SK-N-SH (cell line): ENCODE results near the gene ZNF737. TPM values are rescaled to one million over a fixed set of nuclear protein-coding genes. Genes with fewer than 3 reads are reported as not detected.

Source experiments
- CTCF ChIA-PET: fragments of 300-600, 350-600 bp; formaldehyde crosslinking; extraction: SDS; loops from one replicate; lab custom pipeline; 2021; lab: Yijun Ruan, JAX
- POLR2A ChIA-PET: fragments of 350-600 bp; sonication (Branson Sonifier 250); formaldehyde crosslinking; extraction: SDS; loops from one replicate; lab custom pipeline; 2020; ENCODE audit warnings: antibody characterized with exemption, inconsistent platforms; lab: Yijun Ruan, JAX
- DNase-seq: peaks from one replicate; pipeline ENCODE4 v3.0.0; 2012
- H2AFZ ChIP-seq: fragments of 200-600 bp; sonication (generic); 2 replicates; pipeline ENCODE4 v1.8.1; 2016; ENCODE audit warnings: antibody characterized with exemption, mild to moderate bottlenecking, low read depth
- H3F3A ChIP-seq: fragments of 200-600 bp; sonication (generic); replicated peaks from 2 replicates; pipeline ENCODE3; 2016; ENCODE audit warnings: antibody characterized with exemption, mild to moderate bottlenecking; ENCODE audit not compliant: insufficient read depth
- H3K27ac ChIP-seq, 2 experiments: fragments of 200-500 bp in 1 of 2; fragments of 200-600 bp in 1 of 2; sonication (Bioruptor generic) in 1 of 2; sonication (generic), shearing (Covaris generic) in 1 of 2; 2 replicates each; pipeline versions ENCODE4 v1.5.1 to v1.6.1; 2014 to 2016; ENCODE audit warnings: low read depth in 2 of 2, inconsistent platforms in 1 of 2, low read length in 1 of 2, mild to moderate bottlenecking in 1 of 2, mixed read lengths in 1 of 2
- H3K27me3 ChIP-seq: fragments of 200-600 bp; sonication (generic), shearing (Covaris generic); 2 replicates; pipeline ENCODE4 v1.6.1; 2016; ENCODE audit warnings: mixed run types; ENCODE audit not compliant: insufficient read depth
- H3K36me3 ChIP-seq, 2 experiments: fragments of 200-500 bp in 1 of 2; fragments of 200-600 bp in 1 of 2; sonication (Bioruptor generic) in 1 of 2; sonication (generic) in 1 of 2; replicated peaks in 1 of 2; 2 replicates each; pipeline versions ENCODE3 to v1.5.1; 2014 to 2016; ENCODE audit warnings: low read length in 1 of 2, mild to moderate bottlenecking in 1 of 2; ENCODE audit not compliant: insufficient read depth in 2 of 2, control insufficient read depth in 1 of 2
- H3K4me1 ChIP-seq, 2 experiments: fragments of 200-500 bp in 1 of 2; fragments of 200-600 bp in 1 of 2; sonication (Bioruptor generic) in 1 of 2; sonication (generic), shearing (Covaris generic) in 1 of 2; 2 replicates each; pipeline versions ENCODE4 v1.5.1 to v1.6.1; 2014 to 2016; ENCODE audit warnings: low read depth in 1 of 2, low read length in 1 of 2, mixed run types in 1 of 2; ENCODE audit not compliant: insufficient read depth in 2 of 2, control insufficient read depth in 1 of 2
- H3K4me2 ChIP-seq: fragments of 200-600 bp; sonication (generic), shearing (Covaris generic); 2 replicates; pipeline ENCODE4 v1.6.1; 2017; ENCODE audit warnings: mixed run types
- H3K4me3 ChIP-seq, 2 experiments: fragments of 200-500 bp in 1 of 2; fragments of 200-600 bp in 1 of 2; sonication (Bioruptor generic) in 1 of 2; sonication (generic), shearing (Covaris generic) in 1 of 2; 2 replicates each; pipeline versions ENCODE4 v1.5.1 to v1.8.1; 2014 to 2016; ENCODE audit warnings: low read depth in 2 of 2, inconsistent platforms in 1 of 2, low read length in 1 of 2, mild to moderate bottlenecking in 1 of 2, mixed read lengths in 1 of 2, moderate library complexity in 1 of 2
- H3K79me2 ChIP-seq: fragments of 200-600 bp; sonication (generic); 2 replicates; pipeline ENCODE4 v1.8.1; 2017; ENCODE audit warnings: mild to moderate bottlenecking; ENCODE audit not compliant: insufficient read depth
- H3K9ac ChIP-seq: fragments of 200-600 bp; sonication (generic); 2 replicates; pipeline ENCODE4 v1.6.1; 2017; ENCODE audit warnings: mixed run types
- H3K9me2 ChIP-seq: fragments of 200-600 bp; sonication (generic); 2 replicates; pipeline ENCODE4 v1.6.1; 2017; ENCODE audit warnings: mixed run types
- H3K9me3 ChIP-seq: fragments of 200-600 bp; sonication (generic); 2 replicates; pipeline ENCODE4 v1.6.1; 2017; ENCODE audit warnings: mixed run types, mild to moderate bottlenecking, moderate library complexity
- H4K20me1 ChIP-seq: fragments of 200-600 bp; sonication (generic); 2 replicates; pipeline ENCODE4 v1.6.1; 2017; ENCODE audit warnings: mild to moderate bottlenecking, mixed run types; ENCODE audit not compliant: insufficient read depth
- CHD2 ChIP-seq: fragments of 150-350 bp; IDR thresholded peaks from 2 replicates; pipeline ENCODE4 v1.6.1; 2018; ENCODE audit warnings: low read length; ENCODE audit not compliant: partially characterized antibody
- ELF1 ChIP-seq: IDR thresholded peaks from 2 replicates; pipeline ENCODE4 v1.4.0; 2012
- EP300 ChIP-seq, 2 experiments: IDR thresholded peaks; 2 replicates each; pipeline versions ENCODE4 v1.4.0 to v1.6.1; 2012; ENCODE audit warnings: borderline replicate concordance in 1 of 2, low read depth in 1 of 2, low read length in 1 of 2
- EZH2phosphoT487 ChIP-seq: fragments of 200-600 bp; sonication (generic); IDR thresholded peaks from 2 replicates; pipeline ENCODE4 v1.6.1; 2017; ENCODE audit warnings: low read depth, mixed run types, mild to moderate bottlenecking, antibody characterized with exemption, moderate library complexity, borderline replicate concordance
- FOXJ3 ChIP-seq: sonication (generic); formaldehyde crosslinking; IDR thresholded peaks from 2 replicates; pipeline ENCODE4 v1.5.1; 2020; ENCODE audit warnings: mild to moderate bottlenecking, missing genetic modification reagents
- FOXM1 ChIP-seq: IDR thresholded peaks from 2 replicates; pipeline ENCODE4 v1.4.0; 2012; ENCODE audit warnings: low read depth, mild to moderate bottlenecking
- GATA2 ChIP-seq: sonication (generic); formaldehyde crosslinking; IDR thresholded peaks from 2 replicates; pipeline ENCODE4 v1.5.0; 2020; ENCODE audit warnings: mild to moderate bottlenecking, missing genetic modification reagents
- MEF2A ChIP-seq: IDR thresholded peaks from 2 replicates; pipeline ENCODE4 v1.4.0; 2012; ENCODE audit warnings: low read depth, borderline replicate concordance
- MXI1 ChIP-seq: IDR thresholded peaks from 2 replicates; pipeline ENCODE4 v1.6.1; 2012; ENCODE audit warnings: mild to moderate bottlenecking, low read depth, low read length, improper control_type of control experiment
- POLR2AphosphoS5 ChIP-seq: IDR thresholded peaks from 2 replicates; pipeline ENCODE4 v1.6.1; 2012; ENCODE audit warnings: low read depth, low read length
- RAD21 ChIP-seq: IDR thresholded peaks from 2 replicates; pipeline ENCODE4 v1.6.1; 2012; ENCODE audit warnings: mild to moderate bottlenecking, low read length
- RCOR1 ChIP-seq: fragments of 150-350 bp; IDR thresholded peaks from 2 replicates; pipeline ENCODE4 v1.6.1; 2017; ENCODE audit warnings: antibody characterized with exemption, low read length
- RFX5 ChIP-seq: IDR thresholded peaks from 2 replicates; pipeline ENCODE4 v1.6.1; 2012; ENCODE audit warnings: mild to moderate bottlenecking, improper control_type of control experiment, low read length
- RXRA ChIP-seq: IDR thresholded peaks from 2 replicates; pipeline ENCODE4 v1.4.0; 2012; ENCODE audit warnings: low read depth, mild to moderate bottlenecking, borderline replicate concordance
- SIN3A ChIP-seq: IDR thresholded peaks from 2 replicates; pipeline ENCODE4 v1.6.1; 2012; ENCODE audit warnings: low read depth, mild to moderate bottlenecking, low read length, moderate library complexity, borderline replicate concordance
- SMC3 ChIP-seq: IDR thresholded peaks from 2 replicates; pipeline ENCODE4 v1.6.1; 2012; ENCODE audit warnings: low read depth, low read length, improper control_type of control experiment
- TCF12 ChIP-seq: IDR thresholded peaks from 2 replicates; pipeline ENCODE4 v1.4.0; 2012
- TEAD4 ChIP-seq: IDR thresholded peaks from 2 replicates; pipeline ENCODE4 v1.4.0; 2012; ENCODE audit warnings: mild to moderate bottlenecking, borderline replicate concordance; ENCODE audit not compliant: insufficient read depth
- WGBS: methylation state at CpG from one replicate; pipeline ENCODE4 v1.1.6; 2017; ENCODE audit warnings: low lambda C conversion rate; 5-methylcytosine and 5-hydroxymethylcytosine counted together
- polyA plus RNA-seq, 3 experiments: library from polyadenylated mRNA; depleted of rRNA; stranded (reverse); fragments of >200 nt; gene quantifications; 2 replicates each; pipeline ENCODE4 v1.2.3, GENCODE V29; 2012
- TF ChIP-seq, protein P1 (sequence below): IDR thresholded peaks from 2 replicates; pipeline ENCODE4 v1.4.0; 2012; ENCODE audit warnings: low read depth
- TF ChIP-seq, protein P2 (sequence below): fragments of 150-350 bp; IDR thresholded peaks from 2 replicates; pipeline ENCODE4 v1.6.1; 2016; ENCODE audit warnings: mild to moderate bottlenecking, low read depth, low read length

ZNF737 gene
- polyA plus RNA-seq, 1 of the 3 experiments (the other 2 are of a cell fraction): 2.5 TPM

DNA sequence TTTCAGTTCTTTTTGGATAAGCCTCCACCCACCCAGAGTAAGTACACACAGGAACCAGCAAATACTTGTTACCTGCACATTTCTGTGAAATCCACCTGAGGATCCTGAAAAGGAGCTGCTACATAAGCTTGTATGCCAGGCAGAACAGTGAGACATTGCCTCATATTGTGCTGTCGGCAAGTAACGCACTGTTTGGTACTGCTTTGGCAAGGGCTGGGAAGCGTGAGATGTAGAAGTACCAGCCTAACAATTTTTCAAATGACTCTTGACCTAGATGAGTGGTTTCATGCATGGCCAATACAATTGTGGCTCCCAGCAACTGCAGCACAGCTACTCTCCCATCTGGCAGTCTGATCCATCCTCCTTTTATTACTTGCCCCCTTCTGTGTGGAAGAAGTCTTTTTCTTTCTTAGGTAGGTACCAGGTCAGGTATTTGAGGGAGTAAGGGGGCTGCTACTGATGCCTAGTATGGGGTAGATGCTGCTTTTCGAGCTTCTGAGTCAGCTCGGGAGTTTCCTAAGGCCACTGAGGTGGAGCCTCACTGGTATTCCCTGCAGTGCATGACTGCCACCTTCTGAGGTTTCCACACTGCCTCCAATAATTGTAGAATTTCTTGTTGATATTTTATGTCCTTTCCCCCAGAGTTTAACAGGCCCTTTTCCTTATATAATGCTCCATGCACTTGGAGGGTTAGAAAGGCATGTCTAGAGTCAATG, 52.2 kb downstream of the ZNF737 start:
- POLR2A ChIA-PET: no interaction called here
- Histone ChIP-seq H3K4me3 (no peak overlapping the region), H2AFZ (no peak overlapping the region), H3K9me2 (no peaks in the 10 kb centered on the region), H4K20me1 (no peaks in the 10 kb centered on the region), H3K36me3 (no peaks in the 10 kb centered on the region), H3K4me2 (no peak overlapping the region), H3K4me1 (no peaks in the 10 kb centered on the region), H3K79me2 (no peaks in the 10 kb centered on the region), H3K27me3 (no peaks in the 10 kb centered on the region), H3K9ac (no peak overlapping the region), H3F3A (no peaks in the 10 kb centered on the region), H3K27ac (no peak overlapping the region), H3K9me3 (no peaks in the 10 kb centered on the region)
- DNase-seq: no peak
- no peak for TF ChIP-seq CHD2
- no peak for TF ChIP-seq POLR2AphosphoS5
- no peak for TF ChIP-seq RCOR1
- no peak for TF ChIP-seq SIN3A
- TF ChIP-seq TCF12: no peak
- TF ChIP-seq FOXJ3 (CRISPR knock-in tag): no peak
- no peak for TF ChIP-seq EP300 (IDR thresholded peaks at IDR 0.05; ENCODE audit: borderline replicate concordance in 1 of 2, low read depth in 1 of 2, low read length in 1 of 2)
- TF ChIP-seq GATA2: no peak
- TF ChIP-seq, protein P1, sequence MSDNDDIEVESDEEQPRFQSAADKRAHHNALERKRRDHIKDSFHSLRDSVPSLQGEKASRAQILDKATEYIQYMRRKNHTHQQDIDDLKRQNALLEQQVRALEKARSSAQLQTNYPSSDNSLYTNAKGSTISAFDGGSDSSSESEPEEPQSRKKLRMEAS: no peak
- TF ChIP-seq MXI1: no peak
- no peak for TF ChIP-seq EZH2phosphoT487
- no peak for TF ChIP-seq RAD21
- no peak for TF ChIP-seq FOXM1
- TF ChIP-seq RXRA: no peak
- TF ChIP-seq TEAD4: no peak
- no peak for TF ChIP-seq ELF1
- no peak for TF ChIP-seq SMC3
- no peak for TF ChIP-seq MEF2A
- TF ChIP-seq RFX5: no peak
- TF ChIP-seq, protein P2, sequence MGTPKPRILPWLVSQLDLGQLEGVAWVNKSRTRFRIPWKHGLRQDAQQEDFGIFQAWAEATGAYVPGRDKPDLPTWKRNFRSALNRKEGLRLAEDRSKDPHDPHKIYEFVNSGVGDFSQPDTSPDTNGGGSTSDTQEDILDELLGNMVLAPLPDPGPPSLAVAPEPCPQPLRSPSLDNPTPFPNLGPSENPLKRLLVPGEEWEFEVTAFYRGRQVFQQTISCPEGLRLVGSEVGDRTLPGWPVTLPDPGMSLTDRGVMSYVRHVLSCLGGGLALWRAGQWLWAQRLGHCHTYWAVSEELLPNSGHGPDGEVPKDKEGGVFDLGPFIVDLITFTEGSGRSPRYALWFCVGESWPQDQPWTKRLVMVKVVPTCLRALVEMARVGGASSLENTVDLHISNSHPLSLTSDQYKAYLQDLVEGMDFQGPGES: no peak
- WGBS: 23% methylated on average over 5 of the region's 5 CpGs
- CTCF ChIA-PET: interaction anchor here (1.5 kb wide), 1 partner anchor 266 kb away, joined by 10 read pairs; no protein-coding TSS in a partner anchor
